T1000 (cell line): ENCODE results near the gene KDM5C.

ENCODE experiments used
- DNase-seq: peaks from one replicate; lab custom pipeline; 2025; ENCODE audit warnings: mixed read lengths; lab: John Stamatoyannopoulos, UW

KDM5C gene

DNA sequence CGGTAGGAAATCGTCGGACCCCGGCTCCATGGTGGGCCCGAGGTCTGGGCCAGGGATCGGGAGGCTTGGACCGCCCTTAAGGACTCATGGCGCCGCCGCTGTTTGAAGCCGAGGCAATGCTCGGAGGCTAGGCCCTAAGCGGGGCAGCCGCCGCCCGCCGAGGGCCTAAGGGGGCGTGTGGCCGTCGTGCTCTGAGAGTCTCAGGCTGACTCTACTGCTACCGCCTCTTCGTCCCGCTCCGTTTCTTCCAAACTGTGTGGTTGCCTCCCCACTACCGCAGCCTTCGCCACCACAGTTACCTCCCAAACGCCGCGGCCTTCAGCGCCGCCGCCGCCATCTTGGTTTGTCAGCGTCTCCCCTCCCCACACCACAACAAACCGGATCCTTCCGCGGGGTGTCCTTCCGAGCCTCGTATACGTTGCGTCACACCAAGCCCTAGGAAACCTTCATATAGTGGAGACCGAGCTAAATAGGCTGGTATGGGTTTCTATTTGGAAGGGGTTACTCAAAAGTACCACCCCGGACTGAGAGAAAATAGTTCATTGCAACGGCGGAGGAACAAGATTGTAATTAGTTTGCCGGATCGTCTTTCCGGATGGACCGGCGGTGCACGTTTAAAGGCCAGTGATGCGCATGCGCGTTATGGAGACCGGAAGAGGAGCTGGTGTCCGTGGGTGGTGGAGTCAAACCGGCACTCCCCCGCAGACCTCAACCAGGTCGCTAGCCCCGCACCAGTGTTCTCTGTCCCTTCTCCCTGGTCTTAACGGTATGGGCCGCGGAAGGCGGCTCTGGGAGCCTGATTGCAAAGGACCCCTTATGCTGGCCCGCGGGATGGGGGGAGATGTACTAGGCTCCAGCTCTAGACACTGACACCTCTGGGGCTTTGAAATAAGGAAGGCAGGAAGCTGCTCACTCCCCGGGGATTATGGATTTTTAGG, at the start of gene KDM5C:
Gene KDM5C, minus strand, starts transcription at position 348 of the 938 bp plus-strand sequence. Its CDS starts 318 bp downstream, at position 30.
- peak; percentile 88 for DNase-seq

- DNase-seq, result no peak
Measured at GRCh38 chrX:53272808-53273337, 47.9 kb upstream of the KDM5C start.

- no peak for DNase-seq
Measured at GRCh38 chrX:53269536-53270107, 44.6 kb upstream of the KDM5C start.

GRCh38 chrX:53268173-53268572, 43.2 kb upstream of the KDM5C start:
- no peak for DNase-seq

DNA sequence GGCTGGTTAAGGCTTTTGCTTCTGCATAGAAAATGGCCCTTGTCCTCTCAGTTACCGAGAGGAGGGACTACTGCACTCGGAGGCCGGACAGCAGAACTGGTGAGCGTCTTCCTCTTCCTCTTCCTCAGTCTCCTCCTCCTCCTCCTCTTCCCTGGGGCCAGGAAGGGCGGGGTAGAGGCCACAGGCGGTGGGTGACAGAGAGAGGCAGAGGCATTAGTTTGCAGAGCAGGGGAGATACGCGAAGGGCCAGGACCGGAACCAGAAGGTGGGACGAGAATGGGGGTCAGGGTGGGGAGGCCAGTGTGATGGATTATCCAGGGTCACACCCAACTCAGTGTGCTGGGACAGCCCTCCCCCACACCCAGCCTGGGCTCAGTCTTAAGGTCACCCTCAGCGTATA, 41.9 kb upstream of the KDM5C start:
- DNase-seq, result no peak

DNA sequence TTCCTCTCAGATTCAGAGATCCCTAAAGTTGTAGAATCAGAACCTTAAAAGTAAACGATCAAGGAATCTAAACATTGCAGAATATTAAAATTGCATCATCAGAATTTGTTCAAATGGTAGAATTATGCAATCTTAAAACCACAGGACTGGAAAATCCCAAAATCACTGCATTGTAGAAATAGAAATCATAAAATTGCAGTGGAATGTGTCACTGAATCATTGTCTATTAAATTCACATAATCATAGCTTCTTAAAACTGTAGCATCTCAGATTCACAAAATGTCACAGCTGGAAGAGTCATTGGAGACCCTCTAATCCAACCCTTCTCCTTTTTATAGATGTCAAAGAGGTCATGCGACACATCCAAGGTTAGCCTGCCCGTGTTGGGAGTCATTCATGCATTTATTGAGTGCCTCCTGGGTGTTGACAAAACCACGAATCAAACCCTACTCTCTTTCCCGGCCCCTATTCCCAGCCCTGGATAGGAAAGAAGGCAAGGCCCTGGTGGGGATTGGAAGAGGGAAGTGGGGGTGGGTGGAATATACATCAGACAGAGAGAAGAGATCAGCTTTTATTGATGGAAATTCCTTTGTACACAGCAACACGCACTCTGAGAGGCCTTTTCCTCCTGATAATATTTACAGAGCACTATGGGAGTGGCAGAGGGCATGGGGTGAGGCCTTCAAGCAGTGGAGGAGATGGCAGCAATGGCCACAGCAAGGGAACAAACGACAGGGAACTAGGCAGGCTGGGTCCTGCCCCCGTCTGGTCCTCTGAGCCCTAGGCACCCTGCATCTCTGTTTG, 41.0 kb upstream of the KDM5C start:
- peak; percentile 25 for DNase-seq

DNA sequence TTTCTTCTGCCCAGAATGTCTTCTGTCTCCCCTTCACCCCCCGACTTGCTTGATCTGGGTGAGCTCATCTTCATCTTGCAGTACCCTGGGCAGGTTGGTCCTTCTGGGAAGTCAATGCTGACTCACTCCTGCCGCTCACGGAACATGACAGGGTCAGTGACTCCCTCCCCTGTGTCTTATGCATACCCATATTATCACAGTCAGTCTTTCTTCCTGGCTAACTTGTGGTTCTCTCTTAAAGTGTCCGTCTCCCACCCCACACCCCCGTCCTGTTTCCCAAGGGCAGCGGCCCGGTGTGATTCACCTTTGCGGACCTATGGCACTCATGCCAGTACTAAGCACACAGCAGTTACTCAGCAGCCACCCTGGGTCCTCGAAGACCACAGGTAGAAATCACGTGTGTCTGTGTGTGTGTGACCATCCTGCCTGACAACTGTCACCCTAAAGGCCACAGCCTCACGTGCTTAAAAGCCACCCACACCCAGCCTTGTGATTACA, 38.6 kb upstream of the KDM5C start:
- DNase-seq, result peak; percentile 67

GRCh38 chrX:53262918-53263394, 37.9 kb upstream of the KDM5C start:
- DNase-seq, result peak; percentile 50

- DNase-seq, result no peak
Measured at GRCh38 chrX:53262189-53262917, 37.3 kb upstream of the KDM5C start.

DNA sequence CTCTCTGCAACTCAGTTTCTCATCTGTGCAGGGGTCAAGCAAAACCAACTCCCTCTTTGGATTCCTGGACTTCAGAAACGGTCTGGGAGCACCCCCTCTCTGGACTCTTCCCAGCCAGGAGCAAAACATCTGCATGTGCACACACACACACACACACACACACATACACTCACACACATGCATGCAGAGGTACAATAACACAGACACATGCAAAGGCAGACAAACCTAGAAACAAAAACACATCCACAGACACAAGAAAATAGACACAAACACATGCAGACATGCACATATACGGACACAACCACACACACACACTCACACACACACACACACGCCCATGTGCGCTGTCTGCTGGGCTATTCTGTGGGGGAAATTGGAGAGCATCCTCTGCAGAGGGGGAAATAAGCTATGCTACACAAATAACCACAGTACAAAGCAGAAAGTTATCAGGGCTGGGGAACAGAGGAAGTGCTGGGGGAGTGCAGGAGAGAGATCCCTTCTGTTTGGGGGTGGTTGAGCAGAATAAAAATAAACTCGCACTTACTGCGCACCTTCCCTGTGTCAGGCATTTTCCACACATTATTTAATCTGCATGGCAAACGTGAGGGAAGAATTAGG, 36.5 kb upstream of the KDM5C start:
- DNase-seq, result no peak

DNA sequence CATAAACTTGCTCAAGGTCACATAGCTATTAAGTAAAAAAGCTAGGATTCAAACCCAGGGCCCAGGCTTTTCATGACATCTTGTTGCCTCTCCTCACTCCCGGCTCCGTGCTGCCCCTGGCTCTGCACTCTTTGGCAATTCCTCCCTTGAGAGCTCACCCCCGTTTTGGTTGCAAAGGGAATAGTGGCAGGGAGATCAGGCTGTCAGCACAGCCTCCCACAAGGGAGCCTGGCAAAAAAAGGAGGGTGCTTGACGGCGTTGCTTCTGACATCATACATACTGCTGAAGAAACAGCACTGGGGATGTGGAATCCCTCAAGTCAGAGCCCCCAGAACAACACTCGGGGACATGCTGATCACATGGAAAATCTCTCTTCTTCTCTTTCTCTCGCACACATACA, 35.8 kb upstream of the KDM5C start:
- no peak for DNase-seq

DNA sequence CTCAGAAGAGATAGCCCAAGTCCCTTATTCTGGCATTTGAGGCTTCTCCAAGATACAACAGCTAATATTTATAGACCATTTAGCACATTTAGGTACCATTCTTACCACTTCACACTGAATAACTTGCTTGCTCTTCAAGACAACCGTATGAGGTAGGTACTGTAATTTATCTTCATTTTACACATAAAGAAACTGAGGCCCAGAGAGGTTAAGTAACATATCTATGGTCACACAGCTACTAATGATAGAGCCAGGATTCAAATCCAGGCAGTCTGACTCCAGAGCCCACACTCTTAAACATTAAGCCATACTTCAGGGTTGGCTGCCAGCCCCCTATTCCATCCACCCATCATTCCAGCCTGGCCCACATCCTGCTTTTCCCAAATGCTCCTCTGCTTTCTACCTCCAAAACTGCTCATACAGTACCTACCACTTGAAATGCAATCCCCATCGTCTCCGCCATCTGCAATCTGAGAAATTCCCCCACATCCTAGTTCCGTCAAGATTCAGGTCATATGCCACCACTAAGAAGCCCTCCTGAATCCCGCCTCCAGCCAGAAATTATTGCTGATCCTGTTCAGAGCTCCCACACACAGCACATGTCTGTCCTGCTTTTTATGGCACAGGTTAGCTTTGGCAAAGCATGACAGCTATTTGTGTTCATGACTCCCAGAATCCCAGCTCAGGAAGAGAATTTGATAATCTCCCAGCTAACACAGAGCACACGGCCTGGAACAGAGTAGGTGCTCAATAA, 32.8 kb upstream of the KDM5C start:
- no peak for DNase-seq

DNA sequence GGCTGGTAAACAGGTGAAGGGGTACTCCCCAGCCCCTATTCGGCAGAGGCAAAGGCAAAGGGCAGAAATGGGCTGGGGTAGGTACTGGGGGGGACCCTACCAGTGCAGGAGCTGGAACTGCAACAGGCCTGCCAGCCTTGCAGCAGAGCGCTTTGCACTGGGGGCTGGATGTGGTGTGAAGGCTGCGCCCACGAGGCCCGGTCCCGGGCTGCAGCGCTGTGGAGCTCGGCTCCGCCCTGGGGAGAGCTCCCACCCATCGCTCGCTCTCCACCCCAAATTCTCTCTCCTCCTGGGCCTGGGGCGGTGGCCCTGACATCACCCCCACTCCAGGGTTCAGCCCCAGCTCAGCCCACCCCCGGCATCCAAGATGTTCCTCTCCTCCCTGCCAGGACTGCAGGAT, 32.2 kb upstream of the KDM5C start:
- DNase-seq, result no peak

GRCh38 chrX:53256446-53257041, 31.5 kb upstream of the KDM5C start:
- no peak for DNase-seq

DNA sequence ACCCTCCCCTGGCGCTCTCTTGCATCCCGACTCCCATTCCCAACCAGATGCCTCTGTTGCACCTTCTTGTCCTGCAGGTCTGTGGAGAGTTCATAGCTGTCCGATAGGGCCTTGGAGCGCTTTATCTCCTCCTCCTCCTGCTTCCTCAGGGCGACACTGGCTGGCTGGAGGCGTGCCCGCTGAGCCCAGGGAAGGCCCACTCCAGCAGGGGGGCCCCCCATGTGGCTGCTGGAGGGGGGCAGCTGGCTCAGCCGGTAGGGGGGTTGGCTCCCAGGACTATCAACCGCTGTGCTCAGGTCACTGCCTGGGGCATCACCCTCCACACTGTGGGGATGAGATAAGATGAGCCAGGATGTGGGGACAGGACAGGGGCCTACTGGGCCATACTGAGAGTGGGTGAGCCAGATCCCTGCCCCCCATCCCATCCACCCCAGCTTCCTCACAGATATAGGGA, 30.8 kb upstream of the KDM5C start:
- DNase-seq, result no peak

DNA sequence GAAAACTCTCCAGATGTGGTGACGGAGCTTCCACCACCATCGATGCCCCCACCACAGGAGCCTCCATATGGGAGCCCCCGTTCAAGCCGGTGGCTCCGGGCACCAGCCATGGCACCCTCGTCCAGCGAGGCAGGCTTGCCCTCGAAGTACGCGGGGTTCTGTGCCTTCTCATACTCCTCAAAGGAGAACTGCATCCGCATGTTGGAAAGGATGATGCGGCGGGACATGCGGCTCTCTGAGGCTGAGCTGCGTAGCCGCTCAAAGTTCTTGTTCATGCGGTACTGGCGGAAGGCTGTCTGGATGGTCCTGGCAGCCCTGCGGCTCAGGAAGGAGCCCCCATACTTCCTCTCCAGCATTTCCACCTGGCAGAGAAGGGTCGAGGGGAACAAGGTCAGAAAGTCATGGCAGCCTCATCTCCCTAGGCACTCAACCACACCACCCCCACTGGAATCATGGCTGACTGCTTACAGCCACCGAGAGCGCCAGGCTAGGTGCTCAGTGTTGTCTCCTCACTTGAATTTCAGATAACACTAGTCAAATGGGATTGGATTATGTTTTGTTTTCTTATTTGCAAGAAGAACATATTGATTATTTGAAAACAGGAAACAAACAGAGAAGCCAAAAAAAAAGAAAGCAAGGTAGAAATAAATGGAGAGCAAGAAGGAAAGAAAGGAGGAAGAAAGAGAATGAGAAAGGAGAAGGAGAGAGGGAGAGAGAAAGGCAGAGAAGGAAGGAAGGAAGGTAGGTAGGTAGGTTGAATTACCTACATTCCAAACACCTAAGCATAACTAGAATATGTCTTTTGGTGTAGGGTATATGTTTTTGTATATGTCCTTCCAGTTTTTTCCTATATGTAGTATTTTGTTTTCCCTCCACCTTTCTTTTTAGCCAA, 29.8 kb upstream of the KDM5C start:
- DNase-seq, result no peak

- DNase-seq, result no peak
Measured at GRCh38 chrX:53253293-53254020, 28.4 kb upstream of the KDM5C start.

DNA sequence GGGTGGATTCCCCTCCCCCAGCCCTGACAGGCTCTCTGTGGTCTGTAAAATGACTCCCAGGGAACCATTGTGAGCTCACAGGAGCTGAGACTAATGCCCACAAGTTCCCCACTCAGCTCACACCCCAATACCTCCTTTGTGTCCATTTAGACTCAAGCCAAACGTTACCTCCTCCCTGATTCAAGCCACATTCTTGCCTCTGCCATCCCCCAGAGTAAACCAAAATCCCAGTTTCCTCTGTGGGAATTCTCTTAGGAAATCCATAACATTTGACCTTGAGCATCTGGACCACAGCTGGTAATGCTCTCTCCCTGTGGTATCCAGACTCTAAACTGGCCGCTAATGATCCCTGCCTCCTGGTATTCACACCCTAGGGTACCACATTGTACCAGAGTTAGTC, 26.3 kb upstream of the KDM5C start:
- no peak for DNase-seq
